Neural crest cell (in vitro differentiated cells): ENCODE measurements around the gene ARRDC1. TPM values are rescaled to one million over a fixed set of nuclear protein-coding genes. Genes with fewer than 3 reads are reported as not detected.
"Not testable (repeated sequence)": the region's sequence is repeated elsewhere in the genome, so short reads cannot be mapped to it uniquely, and the experiment has no call there.

Source experiments
- DNase-seq: peaks from one replicate; pipeline ENCODE4 v3.0.0; 2021; ENCODE audit warnings: low read depth, mixed read lengths, low spot score
- H3K27ac Mint-ChIP-seq: one replicate; pipeline ENCODE4 v1.8.0; 2021; ENCODE audit warnings: mild to moderate bottlenecking, mixed read lengths; ENCODE audit not compliant: unreplicated experiment
- H3K27me3 Mint-ChIP-seq: 2 replicates; pipeline ENCODE4 v1.8.0; 2021; ENCODE audit warnings: low read depth, mild to moderate bottlenecking, mixed read lengths
- H3K36me3 Mint-ChIP-seq: 2 replicates; pipeline ENCODE4 v1.8.0; 2021; ENCODE audit warnings: low read depth, mild to moderate bottlenecking, mixed read lengths
- H3K4me1 Mint-ChIP-seq: 2 replicates; pipeline ENCODE4 v1.8.0; 2021; ENCODE audit warnings: mixed read lengths
- H3K4me3 Mint-ChIP-seq: one replicate; pipeline ENCODE4 v1.8.0; 2021; ENCODE audit warnings: mild to moderate bottlenecking, mixed read lengths
- H3K9me3 Mint-ChIP-seq: 2 replicates; pipeline ENCODE4 v1.8.0; 2021; ENCODE audit warnings: mixed read lengths
- CTCF ChIP-seq: fragments of 200-600 bp; sonication (generic); conservative IDR thresholded peaks from 2 replicates; pipeline ENCODE4 v1.5.0; 2021; ENCODE audit warnings: antibody characterized with exemption, mild to moderate bottlenecking
- total RNA-seq: library from RNA; stranded (reverse); gene quantifications from 2 replicates; pipeline ENCODE4 v1.2.1, GENCODE V29; 2021

The ARRDC1 gene
- total RNA-seq, 1 donor from 2014 or later = 18.1 TPM

GRCh38 chr9:137619240-137620047 lies 14.0 kb downstream of the ARRDC1 start:
- Mint-ChIP-seq H3K9me3 (no peaks in the 10 kb centered on the region), H3K4me1 (peaks cover 32% of the 10 kb centered on the region), H3K27me3 (no peaks in the 10 kb centered on the region), H3K36me3 (peaks cover 3% of the 10 kb centered on the region), H3K4me3 (peak overlapping the region; percentile 89), H3K27ac (peak overlapping the region; percentile 95)
- no peak for TF ChIP-seq CTCF
- DNase-seq = peak; percentile 25

GRCh38 chr9:137620048-137620405 lies 14.5 kb downstream of the ARRDC1 start:
- no peak for DNase-seq
- H3K9me3 Mint-ChIP-seq = no peaks in the 10 kb centered on the region
- peak overlapping the region; percentile 89 for H3K4me3 Mint-ChIP-seq
- H3K36me3 Mint-ChIP-seq = peaks cover 3% of the 10 kb centered on the region
- H3K27me3 Mint-ChIP-seq = no peaks in the 10 kb centered on the region
- no peak overlapping the region for H3K27ac Mint-ChIP-seq
- peaks cover 32% of the 10 kb centered on the region for H3K4me1 Mint-ChIP-seq
- no peak for TF ChIP-seq CTCF

GRCh38 chr9:137620581-137620980 lies 15.1 kb downstream of the ARRDC1 start:
- H3K4me1 Mint-ChIP-seq = peaks cover 32% of the 10 kb centered on the region
- TF ChIP-seq CTCF = no peak
- no peak overlapping the region for H3K27ac Mint-ChIP-seq
- peak overlapping the region; percentile 87 for H3K4me3 Mint-ChIP-seq
- no peaks in the 10 kb centered on the region for H3K27me3 Mint-ChIP-seq
- DNase-seq = no peak
- peaks cover 3% of the 10 kb centered on the region for H3K36me3 Mint-ChIP-seq
- H3K9me3 Mint-ChIP-seq = no peaks in the 10 kb centered on the region

- no peak for DNase-seq
- H3K4me1 Mint-ChIP-seq = peaks cover 32% of the 10 kb centered on the region
- H3K36me3 Mint-ChIP-seq = peaks cover 3% of the 10 kb centered on the region
- H3K9me3 Mint-ChIP-seq = no peaks in the 10 kb centered on the region
- H3K27ac Mint-ChIP-seq = no peak overlapping the region
- peak overlapping the region; percentile 87 for H3K4me3 Mint-ChIP-seq
- TF ChIP-seq CTCF = peak; percentile 62
- H3K27me3 Mint-ChIP-seq = no peaks in the 10 kb centered on the region
Measured at GRCh38 chr9:137621131-137621757, 15.8 kb downstream of the ARRDC1 start.

- not testable (repeated sequence) for DNase-seq, H3K9me3 Mint-ChIP-seq, H3K36me3 Mint-ChIP-seq, H3K27me3 Mint-ChIP-seq
- peak overlapping the region; percentile 75 for H3K27ac Mint-ChIP-seq
- peaks cover 35% of the 10 kb centered on the region for H3K4me1 Mint-ChIP-seq
- H3K4me3 Mint-ChIP-seq = peak overlapping the region; percentile 79
Measured at GRCh38 chr9:137622211-137622610, 16.7 kb downstream of the ARRDC1 start.

GRCh38 chr9:137626464-137626863 lies 21.0 kb downstream of the ARRDC1 start:
- Mint-ChIP-seq H3K27me3 (no peaks in the 10 kb centered on the region), H3K27ac (no peak overlapping the region), H3K36me3 (peaks cover 5% of the 10 kb centered on the region), H3K9me3 (no peaks in the 10 kb centered on the region), H3K4me3 (no peak overlapping the region), H3K4me1 (peaks cover 19% of the 10 kb centered on the region)
- no peak for DNase-seq
- no peak for TF ChIP-seq CTCF

GRCh38 chr9:137627406-137627805 lies 21.9 kb downstream of the ARRDC1 start:
- not testable (repeated sequence) for H3K9me3 Mint-ChIP-seq, H3K36me3 Mint-ChIP-seq, H3K27ac Mint-ChIP-seq, DNase-seq, H3K27me3 Mint-ChIP-seq, H3K4me3 Mint-ChIP-seq
- peaks cover 17% of the 10 kb centered on the region for H3K4me1 Mint-ChIP-seq
